CD4-positive, alpha-beta T cell treated with Interleukin-15 for 4 hours (primary cell): ENCODE results near the gene CPM.

Experiments used
- DNase-seq: peaks from one replicate; pipeline ENCODE4 v3.0.0-alpha.2; 2020; ENCODE audit warnings: low spot score

The CPM gene

DNA sequence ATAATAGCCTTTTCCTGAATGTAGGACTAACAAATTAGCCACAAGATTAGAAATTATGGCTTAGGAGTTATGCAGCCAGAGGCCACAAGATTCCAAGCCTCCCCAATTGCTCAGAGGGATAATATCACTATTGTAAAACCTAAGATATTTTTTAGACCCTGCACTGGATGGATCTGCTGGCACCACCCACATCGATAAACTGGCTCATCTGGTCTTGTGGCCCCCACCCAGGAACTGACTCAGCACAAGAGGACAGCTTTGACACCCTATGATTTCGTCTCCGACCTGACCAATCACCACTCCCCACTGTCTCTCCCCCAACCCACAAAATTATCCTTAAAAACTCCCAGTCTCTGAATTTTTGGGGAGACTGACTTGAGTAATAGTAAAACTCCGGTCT lies 54.7 kb downstream of the CPM start:
- DNase-seq, result no peak

DNA sequence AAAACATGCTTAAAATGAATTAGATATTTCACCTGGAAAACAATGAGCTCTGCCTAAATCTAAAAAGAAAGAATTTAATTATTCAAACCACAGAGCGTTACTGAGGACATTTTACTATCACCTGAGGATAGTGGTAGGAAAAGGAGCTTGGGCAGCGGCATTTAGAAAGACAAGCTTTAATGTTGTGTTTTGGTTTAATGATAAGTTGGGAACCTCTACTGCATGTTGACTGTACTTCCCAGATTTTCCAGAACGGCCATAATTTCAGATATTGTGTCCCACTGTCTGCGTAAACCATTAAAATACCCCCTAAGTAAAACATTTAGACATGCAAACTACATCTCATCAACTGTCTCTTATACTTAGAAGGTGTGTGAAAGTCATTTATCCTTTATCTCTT lies 55.4 kb downstream of the CPM start:
- DNase-seq, result no peak

DNA sequence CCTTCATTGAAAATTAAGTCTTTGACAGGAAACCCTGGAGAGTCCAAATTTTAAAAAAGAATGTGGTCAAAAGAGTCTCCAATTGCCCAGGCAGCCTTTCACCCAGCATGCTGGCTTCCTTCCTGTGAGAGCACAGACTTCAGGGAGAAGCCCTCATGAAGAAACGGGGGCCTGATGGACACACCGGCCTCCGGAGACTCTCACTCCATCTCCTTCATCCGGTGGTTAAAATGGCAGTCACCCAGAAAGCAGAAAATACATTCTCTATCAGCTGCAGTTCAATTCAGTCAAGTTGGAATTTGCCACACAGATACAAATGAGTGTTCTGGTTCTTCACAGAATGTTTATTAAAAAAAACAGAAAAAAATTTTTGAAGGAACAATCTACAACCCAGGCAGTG lies 56.5 kb downstream of the CPM start:
- DNase-seq, result no peak

DNA sequence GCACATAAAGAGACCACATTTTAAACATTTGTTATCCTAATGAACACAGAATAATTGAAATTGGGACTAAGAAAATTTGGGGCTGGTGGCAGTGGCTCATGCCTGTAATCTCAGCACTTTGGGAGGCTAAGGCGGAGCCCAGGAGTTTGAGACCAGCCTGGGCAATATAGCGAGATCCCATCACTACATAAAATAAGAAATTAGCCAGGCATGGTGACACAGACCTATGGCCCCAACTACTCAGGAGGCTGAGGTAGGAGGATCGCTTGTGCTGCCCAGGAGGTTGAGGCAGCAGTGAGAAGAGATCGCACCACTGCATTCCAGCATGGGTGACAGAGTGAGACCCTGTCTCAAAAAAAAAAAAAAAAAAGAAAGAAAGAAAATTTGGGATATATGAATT lies 59.7 kb downstream of the CPM start:
- no peak for DNase-seq

DNA sequence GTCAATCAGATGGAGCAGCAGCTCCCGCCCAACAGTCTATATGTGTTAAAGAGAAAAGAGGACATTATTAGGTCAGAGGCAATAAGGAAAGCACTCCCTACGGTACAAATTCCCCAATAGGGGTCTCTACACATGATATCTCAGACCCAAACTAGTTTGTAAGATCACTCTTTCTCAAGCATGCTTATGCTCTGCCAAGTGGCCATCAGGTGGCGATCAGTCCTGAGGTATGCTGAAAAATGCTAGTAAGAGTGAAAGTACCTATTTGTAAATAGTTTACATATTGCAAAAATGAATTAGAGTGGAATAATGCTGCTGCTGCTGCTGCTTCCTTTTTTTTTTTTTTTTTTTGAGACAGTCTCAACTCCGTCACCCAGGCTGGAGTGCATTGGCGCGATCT lies 61.0 kb downstream of the CPM start:
- DNase-seq, result no peak

DNA sequence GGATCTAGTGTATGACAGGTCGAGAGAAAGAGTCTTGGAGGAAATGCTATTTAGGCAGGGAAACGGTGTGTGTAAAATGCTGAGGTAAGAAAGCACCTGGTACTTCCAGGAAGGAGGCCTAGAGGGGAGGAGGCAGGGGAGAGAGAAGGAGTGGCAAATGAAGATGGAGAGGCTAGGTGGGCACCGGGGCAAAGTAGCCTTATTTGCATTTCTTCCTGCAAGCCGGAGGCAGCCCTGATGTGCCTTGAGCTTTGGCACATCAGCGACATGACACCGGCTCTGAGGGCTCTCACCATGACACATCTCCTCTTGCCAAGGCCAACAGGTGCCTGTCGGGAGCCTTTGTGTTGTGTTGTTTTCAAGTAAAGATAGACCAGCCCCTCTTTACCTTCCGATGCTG lies 61.6 kb downstream of the CPM start:
- DNase-seq, result no peak

DNA sequence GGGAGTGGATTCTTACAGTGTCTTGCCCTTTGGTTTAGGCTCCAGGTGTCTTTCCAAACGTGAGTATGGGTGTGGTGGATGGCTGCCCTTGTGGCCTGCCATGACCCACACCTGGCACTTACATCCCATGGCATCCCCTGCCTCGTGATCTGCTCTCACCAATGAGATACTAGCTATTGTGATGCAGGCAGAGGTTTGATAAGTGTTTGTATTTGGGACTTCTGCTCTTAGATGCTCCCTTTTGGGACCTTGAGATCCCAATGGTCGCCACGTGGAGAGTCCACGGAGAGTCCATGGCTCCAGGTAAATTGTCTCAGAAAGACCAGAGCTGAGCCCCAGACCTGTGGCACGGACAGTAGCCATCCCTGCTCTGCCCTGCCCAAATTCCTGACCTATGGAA lies 62.5 kb downstream of the CPM start:
- no peak for DNase-seq

DNA sequence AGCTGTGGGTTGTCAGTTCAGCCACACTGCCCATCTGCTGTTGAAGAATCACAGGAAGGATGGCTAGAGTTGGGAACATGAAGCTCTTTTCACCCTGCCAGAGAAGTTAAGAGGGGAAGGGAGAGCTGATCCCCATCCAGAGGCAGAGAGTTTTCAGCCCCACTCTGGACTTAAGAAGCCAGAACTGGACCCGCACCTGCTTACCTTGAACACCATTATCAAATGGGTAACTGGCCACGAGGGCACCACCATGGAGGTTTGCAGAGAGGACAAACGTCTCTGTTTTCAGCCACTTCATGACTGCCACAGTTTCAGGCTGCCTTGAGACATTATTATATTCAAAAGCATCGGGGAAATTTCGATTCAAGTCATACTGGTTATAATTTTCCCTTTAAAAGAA lies 63.0 kb downstream of the CPM start:
- DNase-seq, result no peak

DNA sequence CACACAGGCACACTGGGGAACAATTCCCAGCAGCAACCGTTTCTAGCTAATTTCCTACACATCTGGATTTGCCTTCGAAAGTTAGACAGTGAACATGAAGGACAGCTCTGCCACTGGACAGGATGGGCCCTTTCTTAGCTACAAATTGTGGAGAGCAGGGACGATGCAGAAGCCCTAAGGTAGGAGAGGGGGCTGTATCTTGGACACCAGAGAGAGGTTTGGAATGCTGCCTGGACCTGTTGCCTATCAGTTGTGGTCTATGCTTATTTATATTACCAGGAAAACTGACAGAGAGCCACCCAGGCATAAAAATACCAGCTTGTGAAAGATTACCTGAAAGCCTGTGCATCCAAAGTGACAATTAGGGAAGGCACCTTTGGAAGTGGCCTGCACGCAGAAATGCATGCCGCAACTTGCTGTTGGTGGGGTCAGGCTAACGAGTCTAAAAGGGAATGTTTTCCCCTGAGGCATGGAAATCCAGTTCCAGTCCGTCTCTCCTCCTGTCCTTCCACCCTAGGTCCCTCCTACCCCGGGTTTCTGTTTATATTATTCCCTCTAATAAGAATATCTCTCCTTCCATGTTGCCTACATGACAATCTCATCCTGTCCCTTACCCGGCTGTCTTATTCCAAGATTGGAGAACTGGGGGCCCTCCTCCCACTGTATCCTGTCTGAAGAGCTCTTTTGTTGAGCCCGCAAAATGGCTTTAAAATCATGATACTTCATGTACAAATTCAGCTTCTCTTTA lies 64.8 kb downstream of the CPM start:
- DNase-seq, result no peak

DNA sequence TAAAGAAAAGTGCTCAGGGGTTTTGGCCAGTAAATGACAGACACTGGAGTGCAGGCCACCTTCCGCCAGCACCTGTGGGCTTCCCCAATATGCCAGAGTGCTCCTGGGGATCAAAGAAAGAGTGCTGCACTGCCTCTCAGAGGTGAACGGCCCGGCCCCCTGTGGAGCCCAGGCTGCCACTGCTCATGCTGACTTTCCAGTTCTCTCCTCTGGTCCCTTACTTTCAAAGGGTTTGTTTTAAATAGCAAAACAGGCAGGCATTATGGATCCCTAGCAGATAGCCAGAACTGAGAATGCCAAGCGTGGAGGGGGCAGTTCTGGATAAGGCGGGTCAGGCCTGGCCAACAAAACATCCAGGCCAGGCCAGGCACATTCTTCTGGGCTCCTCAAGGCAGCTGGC lies 65.4 kb downstream of the CPM start:
- DNase-seq, result no peak

DNA sequence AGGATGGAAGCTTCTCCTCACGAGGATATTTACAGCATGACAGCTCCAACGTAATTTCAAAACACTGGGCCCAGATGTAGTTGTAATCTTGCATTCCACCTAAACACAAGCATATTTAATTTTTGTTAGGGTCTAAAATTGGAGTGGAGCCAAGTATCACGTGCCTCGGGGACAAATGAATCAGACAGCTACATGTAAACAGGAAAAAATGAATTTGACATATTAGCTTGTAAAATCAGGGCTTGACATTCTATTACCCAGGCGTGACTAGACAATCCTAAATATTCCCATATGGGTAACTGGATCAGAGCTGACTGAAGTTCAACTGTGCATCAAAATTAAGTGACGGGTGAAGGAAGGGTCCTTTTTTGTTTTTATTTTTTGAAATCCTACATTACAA lies 66.0 kb downstream of the CPM start:
- DNase-seq, result no peak

DNA sequence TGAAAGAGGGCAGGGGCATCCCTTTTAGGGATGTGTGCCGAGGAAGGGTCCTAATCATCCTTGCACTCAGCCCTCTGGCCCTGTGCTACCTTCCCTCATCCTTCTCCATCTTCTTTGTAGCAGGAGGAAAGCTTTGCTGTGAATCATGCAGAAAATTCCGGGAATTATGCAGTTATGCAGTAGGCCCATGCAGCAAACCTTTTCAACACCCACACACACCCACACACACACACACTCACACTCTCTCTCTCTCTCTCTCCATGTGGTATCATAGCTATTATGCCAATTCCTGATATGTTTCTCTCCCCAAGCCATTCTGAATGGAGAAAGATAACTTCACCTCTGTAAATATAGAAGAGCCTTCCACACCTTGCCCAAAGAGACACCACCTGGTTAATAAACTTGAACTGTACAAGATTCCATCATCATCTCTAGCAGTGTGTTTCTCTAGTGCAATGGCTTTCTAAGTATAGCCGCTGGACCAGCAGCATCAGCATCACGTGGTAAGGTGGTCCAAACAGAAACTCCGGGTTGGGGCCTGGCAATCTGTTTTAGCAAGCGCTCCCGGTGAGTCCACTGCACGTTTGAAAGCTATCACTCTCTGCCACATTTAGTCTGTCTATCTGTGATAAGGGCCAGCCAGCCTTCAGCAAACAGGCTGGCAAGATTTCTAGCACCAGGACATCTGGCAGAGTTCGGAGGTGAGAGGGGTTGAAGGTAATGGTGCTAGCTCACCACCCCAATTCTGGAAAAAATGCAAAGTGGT lies 67.4 kb downstream of the CPM start:
- no peak for DNase-seq

DNA sequence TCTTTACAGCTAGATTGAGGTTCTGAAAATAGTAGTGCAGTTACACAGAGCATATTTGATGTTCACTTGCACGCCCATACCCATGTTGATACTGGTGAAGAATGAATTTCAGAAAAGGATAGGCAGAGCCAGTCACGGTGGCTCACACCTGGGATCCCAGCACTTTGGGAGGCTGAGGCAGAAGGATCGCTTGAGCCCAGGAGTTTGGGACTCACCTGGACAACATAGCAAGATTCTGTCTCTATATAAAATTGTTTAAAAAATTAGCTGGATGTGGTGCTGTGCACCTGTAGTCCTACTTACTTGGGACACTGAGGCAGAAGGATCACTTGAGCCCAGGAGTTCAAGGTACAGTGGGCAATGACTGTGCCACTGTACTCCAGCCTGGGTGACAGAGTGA lies 68.4 kb downstream of the CPM start:
- no peak for DNase-seq

DNA sequence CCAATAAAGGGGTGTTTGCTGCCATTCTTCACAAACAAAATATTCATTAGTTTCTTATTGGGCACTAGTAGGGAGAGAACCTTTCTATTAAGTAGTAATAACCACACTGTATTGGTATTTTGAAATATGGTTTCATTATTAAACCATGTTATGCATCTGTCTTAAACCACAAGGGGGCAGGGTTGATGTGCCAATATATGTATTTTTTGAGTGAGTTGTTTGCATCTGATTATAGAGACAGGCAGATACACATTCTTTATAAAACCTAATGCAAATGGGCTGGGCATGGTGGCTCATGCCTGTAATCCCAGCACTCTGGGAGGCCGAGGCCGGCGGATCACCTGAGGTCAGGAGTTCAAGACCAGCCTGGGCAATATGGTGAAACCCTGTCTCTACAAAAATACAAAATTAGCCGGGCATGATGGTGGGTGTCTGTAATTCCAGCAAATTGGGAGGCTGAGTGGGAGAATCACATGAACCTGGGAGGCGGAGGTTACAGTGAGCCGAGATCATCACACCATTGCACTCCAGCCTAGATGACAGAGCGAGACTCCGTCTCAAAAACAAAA lies 69.0 kb downstream of the CPM start:
- peak; percentile 23 for DNase-seq

DNA sequence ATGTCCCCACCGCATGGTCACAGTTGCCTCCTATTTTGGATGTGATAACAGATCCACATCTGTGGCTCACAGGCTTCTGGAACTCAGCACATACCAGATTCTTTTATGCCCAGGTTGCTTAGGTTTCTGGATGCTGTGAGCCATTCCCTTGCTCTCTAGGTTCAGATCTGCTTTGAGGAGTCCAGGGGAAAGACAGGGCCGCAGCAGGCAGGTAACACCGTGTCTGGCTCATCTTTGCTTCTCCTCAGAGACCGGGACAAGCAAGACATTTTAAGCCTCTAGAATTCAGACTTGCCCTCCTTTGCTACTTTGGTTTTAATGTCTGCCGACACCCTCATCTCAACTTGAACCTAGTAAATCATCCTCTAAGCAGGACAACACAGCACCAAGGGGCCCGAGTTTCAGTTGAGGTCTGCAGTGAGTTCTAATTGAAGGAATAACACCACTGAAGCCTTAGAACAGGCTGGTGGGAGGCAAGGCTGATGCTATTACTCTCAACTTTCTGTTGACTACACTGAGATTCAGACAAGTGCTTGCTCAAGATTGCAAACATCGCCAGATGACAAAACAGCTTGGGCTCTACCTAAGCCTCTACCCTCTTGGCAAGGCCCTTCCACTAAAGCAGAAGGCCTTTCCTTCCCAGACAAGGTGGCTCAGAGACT lies 69.7 kb downstream of the CPM start:
- no peak for DNase-seq

DNA sequence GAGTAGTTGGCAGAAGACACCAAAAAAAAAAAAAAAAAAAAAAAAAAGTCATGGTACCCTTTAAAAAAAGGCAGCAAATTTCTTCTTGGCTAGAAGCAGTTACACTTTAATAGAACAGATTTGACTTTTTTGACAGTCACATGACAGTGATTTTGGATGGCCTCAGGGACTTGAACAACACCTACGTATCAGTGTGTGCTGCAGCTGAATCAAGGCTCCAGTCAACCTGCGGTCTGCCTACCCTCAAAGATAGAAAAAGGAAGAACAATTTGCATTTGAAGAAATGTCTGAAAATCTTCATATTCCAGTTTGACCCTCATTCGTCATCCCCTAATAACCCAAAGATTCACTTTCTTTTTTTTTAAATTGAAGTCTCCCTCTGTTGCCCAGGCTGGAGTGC lies 71.1 kb downstream of the CPM start:
- no peak for DNase-seq

DNA sequence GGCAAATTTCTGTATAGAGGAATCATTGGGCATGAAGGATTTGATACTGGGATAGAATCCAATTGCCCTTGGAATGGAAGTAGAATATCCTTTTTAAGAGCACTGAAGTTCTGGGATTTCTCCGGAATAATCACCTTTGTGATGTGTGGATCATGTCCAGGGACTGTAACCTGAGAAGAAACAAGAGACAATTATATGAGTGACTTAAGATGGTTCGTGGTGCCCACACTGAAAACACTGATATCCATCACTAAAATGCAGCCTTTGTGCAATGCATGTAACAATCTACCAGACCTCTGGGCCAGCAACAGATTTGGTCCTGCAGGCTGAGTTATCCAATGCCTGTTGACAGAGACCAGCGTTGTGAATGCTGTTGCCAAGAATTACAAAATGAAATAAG lies 76.5 kb downstream of the CPM start:
- no peak for DNase-seq

DNA sequence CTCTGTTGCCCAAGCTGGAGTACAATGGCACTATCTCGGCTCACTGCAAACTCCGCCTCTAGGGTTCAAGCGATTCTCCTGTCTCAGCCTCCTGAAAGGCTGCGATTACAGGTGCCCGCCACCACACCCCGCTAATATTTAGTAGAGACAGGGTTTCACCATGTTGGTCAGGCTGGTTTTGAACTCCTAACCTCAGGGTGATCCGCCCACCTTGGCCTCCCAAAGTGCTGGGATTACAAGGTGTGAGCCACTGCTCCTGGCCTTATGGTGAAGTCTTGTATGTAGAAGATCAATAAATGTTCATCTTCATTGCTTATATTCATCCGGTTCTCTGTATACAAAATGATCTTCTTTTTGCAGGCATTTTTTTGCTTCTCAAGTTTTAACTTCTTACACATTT lies 77.2 kb downstream of the CPM start:
- no peak for DNase-seq

DNA sequence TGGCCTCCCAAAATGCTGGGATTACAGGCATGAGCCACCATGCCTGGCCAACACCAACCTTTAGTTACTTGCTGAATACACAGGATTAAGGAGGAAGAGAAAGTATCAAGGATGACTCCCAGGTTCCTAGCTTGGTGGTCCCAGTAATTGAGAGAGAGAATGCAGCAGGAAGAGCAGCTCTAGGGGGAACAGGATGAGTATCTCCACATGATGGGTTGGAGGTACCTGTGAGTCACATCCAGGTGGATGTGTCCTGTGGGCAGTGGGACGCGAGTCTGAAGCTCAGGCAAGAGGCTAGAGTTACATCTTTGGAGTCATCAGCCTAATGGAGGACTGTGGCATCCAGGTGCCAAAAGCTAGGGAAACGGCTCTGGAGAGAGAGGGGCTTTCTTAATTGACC lies 77.9 kb downstream of the CPM start:
- DNase-seq, result no peak

DNA sequence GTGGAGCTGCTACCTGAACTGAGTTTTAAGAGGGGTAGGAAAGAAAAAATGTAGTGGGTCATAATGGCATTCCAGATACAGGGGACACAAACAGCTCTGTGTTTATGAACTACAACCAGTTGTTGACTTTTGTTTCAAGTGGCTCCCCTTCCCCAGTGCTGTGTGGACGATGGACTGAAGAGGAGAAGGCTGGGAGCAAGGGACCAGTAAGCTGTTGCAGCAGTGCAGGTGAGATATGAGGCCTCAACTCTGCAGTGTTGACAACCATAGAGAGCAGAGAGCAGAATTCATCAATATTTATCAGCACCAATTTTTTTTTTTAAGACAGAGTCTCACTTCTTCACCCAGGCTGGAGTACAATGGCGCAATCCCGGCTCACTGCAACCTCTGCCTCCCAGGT lies 78.4 kb downstream of the CPM start:
- DNase-seq, result no peak

DNA sequence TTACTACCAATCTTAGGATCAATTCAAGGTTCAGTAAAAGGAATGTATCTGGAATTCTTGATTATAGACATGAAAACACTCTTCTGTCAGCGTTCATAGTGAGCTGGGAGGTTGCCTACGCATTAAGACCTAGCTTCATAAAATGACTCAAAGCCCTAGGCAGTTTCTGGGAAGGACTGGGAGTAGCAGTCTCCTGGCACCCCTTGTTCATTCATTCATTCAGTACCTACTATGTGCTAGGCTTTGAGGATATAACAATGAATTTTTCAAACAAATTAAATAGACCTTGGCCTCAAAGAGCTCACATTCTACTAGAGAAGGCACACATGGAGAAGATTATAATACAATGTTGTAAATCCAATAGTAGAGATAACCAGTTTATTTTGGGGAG lies 78.9 kb downstream of the CPM start:
- no peak for DNase-seq

DNA sequence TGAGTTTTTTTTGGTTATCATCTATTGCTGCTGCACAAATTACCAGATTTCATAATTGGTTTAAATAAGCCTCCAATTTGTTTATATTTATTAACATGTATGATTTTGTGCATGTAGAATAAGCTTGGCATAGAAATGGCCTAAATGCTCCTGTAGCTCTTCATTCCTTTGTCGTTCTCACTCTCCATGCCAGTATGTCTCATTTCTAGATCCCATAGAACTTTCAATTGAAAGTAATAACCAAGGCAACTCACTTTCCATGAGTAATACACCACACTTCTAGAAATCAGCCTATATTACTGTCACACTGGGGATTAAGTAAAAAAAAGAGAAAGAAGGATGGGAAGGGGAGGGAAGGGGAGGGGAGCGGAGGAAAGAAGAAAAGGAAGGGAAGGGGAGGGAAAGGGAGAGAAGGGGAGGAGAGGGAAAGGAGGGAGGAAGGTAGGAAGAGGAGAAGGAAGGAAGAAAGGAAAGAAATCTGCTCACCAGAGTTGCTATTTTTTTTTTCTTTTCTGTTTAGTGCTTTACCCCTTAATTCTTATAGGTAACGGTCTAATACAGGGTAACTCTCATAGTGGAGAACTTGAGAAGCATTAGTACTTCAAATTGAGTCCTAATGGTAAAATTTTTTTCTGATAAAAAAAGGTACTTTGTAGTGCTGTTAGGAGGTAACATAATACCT lies 79.4 kb downstream of the CPM start:
- no peak for DNase-seq
